ENCODE measurements around the gene ARHGAP9. TPM values are rescaled to one million over a fixed set of nuclear protein-coding genes. Genes with fewer than 3 reads are reported as not detected.
"Not testable (repeated sequence)": the region's sequence is repeated elsewhere in the genome, so short reads cannot be mapped to it uniquely, and the experiment has no call there.

Gene ARHGAP9
- total RNA-seq, 1 donor from 2014 or later, result 54.2 TPM

DNA sequence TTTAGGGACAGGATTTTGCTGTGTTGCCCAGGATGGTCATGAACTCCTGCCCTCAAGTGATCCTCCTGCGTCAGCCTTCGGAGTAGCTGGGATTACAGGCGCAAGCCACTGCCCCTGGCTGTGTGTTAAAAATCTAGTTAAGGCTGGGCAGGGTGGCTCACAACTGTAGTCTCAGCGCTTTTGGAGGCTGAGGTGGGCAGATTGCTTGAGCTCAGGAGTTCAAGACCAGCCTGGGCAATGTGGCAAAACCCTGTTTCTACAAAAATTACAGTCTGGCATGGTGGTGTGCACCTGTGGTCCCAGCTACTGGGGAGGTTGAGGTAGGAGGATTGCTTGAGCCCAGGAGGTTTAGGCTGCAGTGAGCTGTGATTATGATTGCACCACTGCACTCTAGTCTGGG, 31.5 kb upstream of the ARHGAP9 start:
- no peaks in the 10 kb centered on the region for H3K9me3 ChIP-seq
- TF ChIP-seq, protein P1, sequence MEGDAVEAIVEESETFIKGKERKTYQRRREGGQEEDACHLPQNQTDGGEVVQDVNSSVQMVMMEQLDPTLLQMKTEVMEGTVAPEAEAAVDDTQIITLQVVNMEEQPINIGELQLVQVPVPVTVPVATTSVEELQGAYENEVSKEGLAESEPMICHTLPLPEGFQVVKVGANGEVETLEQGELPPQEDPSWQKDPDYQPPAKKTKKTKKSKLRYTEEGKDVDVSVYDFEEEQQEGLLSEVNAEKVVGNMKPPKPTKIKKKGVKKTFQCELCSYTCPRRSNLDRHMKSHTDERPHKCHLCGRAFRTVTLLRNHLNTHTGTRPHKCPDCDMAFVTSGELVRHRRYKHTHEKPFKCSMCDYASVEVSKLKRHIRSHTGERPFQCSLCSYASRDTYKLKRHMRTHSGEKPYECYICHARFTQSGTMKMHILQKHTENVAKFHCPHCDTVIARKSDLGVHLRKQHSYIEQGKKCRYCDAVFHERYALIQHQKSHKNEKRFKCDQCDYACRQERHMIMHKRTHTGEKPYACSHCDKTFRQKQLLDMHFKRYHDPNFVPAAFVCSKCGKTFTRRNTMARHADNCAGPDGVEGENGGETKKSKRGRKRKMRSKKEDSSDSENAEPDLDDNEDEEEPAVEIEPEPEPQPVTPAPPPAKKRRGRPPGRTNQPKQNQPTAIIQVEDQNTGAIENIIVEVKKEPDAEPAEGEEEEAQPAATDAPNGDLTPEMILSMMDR (IDR thresholded peaks at IDR 0.05), result no peak
- no peak for ATAC-seq
- H3K4me1 ChIP-seq, result no peaks in the 10 kb centered on the region
- peaks cover 80% of the 10 kb centered on the region for H3K36me3 ChIP-seq
- intact Hi-C loops (cut with DNase I), result no loop called here
- no peak for DNase-seq
- no peaks in the 10 kb centered on the region for H3K27me3 ChIP-seq (ENCODE audit: low read depth)
- H3K27ac ChIP-seq, result no peak overlapping the region
- H3K4me3 ChIP-seq, result no peak overlapping the region

DNA sequence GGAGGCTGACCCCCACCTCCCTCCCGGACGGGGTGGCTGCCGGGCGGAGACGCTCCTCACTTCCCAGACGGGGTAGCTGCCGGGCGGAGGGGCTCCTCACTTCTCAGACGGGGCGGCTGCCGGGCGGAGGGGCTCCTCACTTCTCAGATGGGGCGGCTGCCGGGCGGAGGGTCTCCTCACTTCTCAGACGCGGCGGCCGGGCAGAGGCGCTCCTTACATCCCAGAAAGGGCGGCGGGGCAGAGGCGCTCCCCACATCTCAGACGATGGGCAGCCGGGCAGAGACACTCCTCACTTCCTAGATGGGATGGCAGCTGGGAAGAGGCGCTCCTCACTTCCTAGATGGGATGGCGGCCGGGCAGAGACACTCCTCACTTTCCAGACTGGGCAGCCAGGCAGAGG, 28.1 kb upstream of the ARHGAP9 start:
- H3K36me3 ChIP-seq, result peaks cover 81% of the 10 kb centered on the region
- H3K27ac ChIP-seq; H3K4me1 ChIP-seq; H3K27me3 ChIP-seq (ENCODE audit: low read depth); ATAC-seq; intact Hi-C loops (cut with DNase I); H3K4me3 ChIP-seq; DNase-seq; H3K9me3 ChIP-seq: not testable (repeated sequence)

DNA sequence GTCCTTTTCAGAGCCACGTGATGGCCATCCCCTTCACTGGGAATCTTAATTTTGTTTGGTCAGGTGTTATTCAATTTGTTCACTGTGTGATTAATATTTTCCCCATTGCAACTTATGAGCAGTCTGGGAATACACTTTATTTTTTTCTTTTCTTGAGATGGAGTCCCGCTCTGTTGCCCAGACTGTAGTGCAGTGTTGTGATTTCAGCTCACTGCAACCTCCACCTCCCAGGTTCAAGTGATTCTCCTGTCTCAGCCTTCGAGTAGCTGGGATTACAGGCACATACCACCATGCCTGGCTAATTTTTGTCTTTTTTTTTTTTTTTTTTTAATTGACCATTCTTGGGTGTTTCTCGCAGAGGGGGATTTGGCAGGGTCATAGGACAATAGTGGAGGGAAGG, 26.9 kb upstream of the ARHGAP9 start:
- not testable (repeated sequence) for H3K27ac ChIP-seq

DNA sequence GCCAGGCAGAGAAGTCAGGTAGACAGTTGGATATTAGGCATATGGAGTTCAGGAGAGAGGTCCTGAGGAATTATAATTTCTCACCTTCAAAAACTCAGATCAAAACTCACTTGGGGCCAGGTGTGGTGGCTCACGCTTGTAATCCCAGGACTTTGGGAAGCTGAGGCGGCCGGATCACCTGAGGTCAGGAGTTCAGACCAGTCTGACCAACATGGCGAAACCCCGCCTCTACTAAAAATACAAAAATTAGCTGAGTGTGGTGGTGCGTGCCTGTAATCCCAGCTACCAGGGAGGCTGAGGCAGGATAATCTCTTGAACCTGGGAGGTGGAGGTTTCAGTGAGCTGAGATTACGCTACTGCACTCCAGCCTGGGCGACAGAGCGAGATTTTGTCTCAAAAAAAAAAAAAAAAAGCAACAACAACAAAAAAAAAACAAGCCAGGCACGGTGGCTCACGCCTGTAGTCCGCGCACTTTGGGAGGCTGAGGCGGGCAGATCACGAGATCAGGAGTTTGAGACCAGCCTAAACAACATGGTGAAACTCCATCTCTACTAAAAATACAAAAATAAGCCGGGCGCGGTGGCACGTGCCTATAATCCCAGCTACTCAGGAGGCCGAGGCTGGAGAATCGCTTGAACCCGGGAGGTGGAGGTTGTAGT, 22.8 kb upstream of the ARHGAP9 start:
- ATAC-seq; DNase-seq; intact Hi-C loops (cut with DNase I); H3K4me3 ChIP-seq; H3K27ac ChIP-seq; H3K4me1 ChIP-seq; H3K27me3 ChIP-seq (ENCODE audit: low read depth); H3K9me3 ChIP-seq: not testable (repeated sequence)
- peaks cover 92% of the 10 kb centered on the region for H3K36me3 ChIP-seq

More for the DNA sequence above, 26.9 kb upstream of the ARHGAP9 start:
- intact Hi-C loops (cut with DNase I); ATAC-seq; DNase-seq; H3K9me3 ChIP-seq; H3K27me3 ChIP-seq (ENCODE audit: low read depth); H3K4me1 ChIP-seq; H3K4me3 ChIP-seq: not testable (repeated sequence)
- peaks cover 81% of the 10 kb centered on the region for H3K36me3 ChIP-seq

DNA sequence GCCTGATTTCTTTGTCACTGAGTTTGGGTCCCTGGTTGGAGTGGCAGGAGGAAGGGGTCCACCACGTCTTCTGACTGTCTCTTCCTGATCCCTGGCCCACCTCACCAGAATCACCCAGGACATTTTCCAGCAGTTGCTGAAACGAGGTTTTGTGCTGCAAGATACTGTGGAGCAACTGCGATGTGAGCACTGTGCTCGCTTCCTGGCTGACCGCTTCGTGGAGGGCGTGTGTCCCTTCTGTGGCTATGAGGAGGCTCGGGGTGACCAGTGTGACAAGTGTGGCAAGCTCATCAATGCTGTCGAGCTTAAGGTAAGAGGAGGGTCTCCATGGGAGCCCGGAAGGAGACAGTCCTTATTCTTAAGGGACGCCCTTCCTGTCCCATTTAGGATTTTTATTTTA, 20.5 kb upstream of the ARHGAP9 start:
- peak in 1 of 2 donors; percentile 18 for ATAC-seq
- Histone ChIP-seq H3K4me3 (no peak overlapping the region), H3K36me3 (peaks cover 90% of the 10 kb centered on the region), H3K27me3 (ENCODE audit: low read depth) (no peaks in the 10 kb centered on the region), H3K4me1 (no peaks in the 10 kb centered on the region), H3K9me3 (no peaks in the 10 kb centered on the region), H3K27ac (no peak overlapping the region)
- TF ChIP-seq, protein P1 (IDR thresholded peaks at IDR 0.05), result no peak
- intact Hi-C loops (cut with DNase I), result no loop called here
- DNase-seq, result no peak

DNA sequence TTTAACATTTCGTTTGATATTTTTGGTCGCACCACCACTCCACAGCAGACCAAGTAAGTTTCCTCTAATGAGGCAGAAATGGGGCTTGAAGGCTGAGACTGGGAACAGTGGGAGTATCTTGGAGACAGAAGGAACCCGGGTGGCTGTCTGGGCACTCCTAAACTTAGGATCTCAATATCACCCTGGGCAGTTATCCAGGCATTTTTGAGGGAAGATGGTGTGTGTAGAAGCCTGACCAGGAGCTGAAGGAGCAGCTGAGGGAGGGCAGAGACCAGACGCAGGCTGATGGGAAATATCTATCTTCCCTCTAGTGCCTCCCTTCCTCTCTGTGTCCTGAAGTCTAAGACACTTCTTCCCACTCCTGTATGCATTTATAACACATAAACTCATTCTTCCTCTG, 18.9 kb upstream of the ARHGAP9 start:
- Histone ChIP-seq H3K4me1 (no peaks in the 10 kb centered on the region), H3K4me3 (no peak overlapping the region), H3K36me3 (peaks cover 82% of the 10 kb centered on the region), H3K9me3 (no peaks in the 10 kb centered on the region), H3K27me3 (ENCODE audit: low read depth) (no peaks in the 10 kb centered on the region), H3K27ac (no peak overlapping the region)
- TF ChIP-seq, protein P1 (IDR thresholded peaks at IDR 0.05), result no peak
- ATAC-seq, result no peak
- intact Hi-C loops (cut with DNase I), result no loop called here
- DNase-seq, result no peak

DNA sequence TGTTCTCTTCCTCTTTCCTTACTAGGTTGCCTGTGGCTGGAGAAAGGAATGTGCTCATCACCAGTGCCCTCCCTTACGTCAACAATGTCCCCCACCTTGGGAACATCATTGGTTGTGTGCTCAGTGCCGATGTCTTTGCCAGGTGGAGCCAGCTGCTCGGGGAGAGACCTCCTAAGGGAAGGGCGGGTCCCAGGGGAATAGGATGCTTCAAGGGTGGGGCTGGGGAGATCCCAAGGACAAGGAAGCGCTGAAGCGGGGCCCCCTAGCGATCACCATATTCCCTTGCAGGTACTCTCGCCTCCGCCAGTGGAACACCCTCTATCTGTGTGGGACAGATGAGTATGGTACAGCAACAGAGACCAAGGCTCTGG, 18.5 kb upstream of the ARHGAP9 start:
- H3K9me3 ChIP-seq, result no peaks in the 10 kb centered on the region

More for the DNA sequence above, 18.5 kb upstream of the ARHGAP9 start:
- peaks cover 78% of the 10 kb centered on the region for H3K36me3 ChIP-seq
- TF ChIP-seq, protein P1 (IDR thresholded peaks at IDR 0.05), result no peak
- no peaks in the 10 kb centered on the region for H3K27me3 ChIP-seq (ENCODE audit: low read depth)
- DNase-seq (no peak), ATAC-seq (peak in 1 of 2 donors; percentile 30)
- intact Hi-C loops (cut with DNase I), result no loop called here
- no peaks in the 10 kb centered on the region for H3K4me1 ChIP-seq
- H3K27ac ChIP-seq, result no peak overlapping the region
- no peak overlapping the region for H3K4me3 ChIP-seq

Measured in lower lobe of right lung (tissue), 2 donors.